Umbilical cord (tissue), 2 donors: Measurements from ENCODE around the gene DNM3. TPM values are rescaled to one million over a fixed set of nuclear protein-coding genes. Genes with fewer than 3 reads are reported as not detected.
A peak's percentile ranks its signal among the peaks of the same experiment; 100 is the strongest.
"Not testable (repeated sequence)": the region's sequence is repeated elsewhere in the genome, so short reads cannot be mapped to it uniquely, and the experiment has no call there.

Experiments
- DNase-seq: peaks from one replicate; pipeline ENCODE4 v3.0.0-alpha.2; 2015; ENCODE audit warnings: low spot score
- total RNA-seq: library from RNA; depleted of rRNA; stranded (reverse); fragments of >200 nt; gene quantifications from one replicate; pipeline ENCODE4 v1.2.3, GENCODE V29; 2014; ENCODE audit warnings: low replicate concordance; ENCODE audit not compliant: insufficient read depth

The DNM3 gene
- total RNA-seq, 1 donor from 2014 or later: 6.7 TPM

GRCh38 chr1:172024944-172025738, 183.8 kb downstream of the DNM3 start:
- not testable (repeated sequence) for DNase-seq

GRCh38 chr1:172040466-172040865, 199.2 kb downstream of the DNM3 start:
- peak; percentile 13 for DNase-seq

- DNase-seq: no peak
Measured at GRCh38 chr1:172041102-172041501, 199.8 kb downstream of the DNM3 start.

DNA sequence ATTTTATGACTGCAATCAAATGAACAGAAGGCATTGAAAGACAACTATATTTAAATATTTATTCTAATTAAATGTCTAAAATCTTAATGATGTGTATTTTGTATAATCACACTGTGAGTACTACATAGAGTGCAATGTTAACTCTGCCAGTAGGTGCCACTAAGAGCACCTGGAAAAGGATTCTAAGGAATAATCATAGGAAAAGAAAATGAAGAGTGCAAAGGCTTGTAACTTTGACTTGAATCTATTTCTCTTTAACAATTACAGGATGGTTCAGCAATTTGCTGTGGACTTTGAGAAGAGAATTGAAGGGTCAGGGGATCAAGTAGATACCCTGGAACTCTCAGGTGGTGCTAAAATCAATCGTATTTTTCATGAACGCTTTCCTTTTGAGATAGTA, 200.4 kb downstream of the DNM3 start:
- peak; percentile 65 for DNase-seq

- DNase-seq: no peak
Measured at GRCh38 chr1:172043900-172044299, 202.6 kb downstream of the DNM3 start.

GRCh38 chr1:172051898-172052297, 210.6 kb downstream of the DNM3 start:
- DNase-seq: no peak

DNA sequence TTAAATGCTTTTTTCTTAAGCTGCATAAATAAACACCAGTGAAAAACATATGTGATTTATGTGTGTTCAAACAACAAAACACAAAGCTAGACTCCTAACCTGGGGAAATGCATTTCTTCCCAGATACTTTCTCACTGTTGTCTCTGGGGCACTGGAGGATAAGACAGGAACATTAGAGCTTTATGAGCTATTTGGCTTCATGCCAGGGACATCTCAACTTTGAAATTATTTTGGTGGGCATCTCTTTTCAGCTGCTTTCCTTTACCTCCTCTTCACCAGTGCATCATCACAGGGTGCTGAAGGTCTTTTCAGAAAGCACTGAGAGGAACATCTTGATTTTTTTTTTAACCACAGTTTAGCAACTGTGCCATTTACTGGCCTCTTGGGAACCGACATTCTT, 212.9 kb downstream of the DNM3 start:
- peak; percentile 57 for DNase-seq

- not testable (repeated sequence) for DNase-seq
Measured at GRCh38 chr1:172055816-172056419, 214.6 kb downstream of the DNM3 start.

GRCh38 chr1:172068334-172068733, 227.0 kb downstream of the DNM3 start:
- DNase-seq: no peak

DNA sequence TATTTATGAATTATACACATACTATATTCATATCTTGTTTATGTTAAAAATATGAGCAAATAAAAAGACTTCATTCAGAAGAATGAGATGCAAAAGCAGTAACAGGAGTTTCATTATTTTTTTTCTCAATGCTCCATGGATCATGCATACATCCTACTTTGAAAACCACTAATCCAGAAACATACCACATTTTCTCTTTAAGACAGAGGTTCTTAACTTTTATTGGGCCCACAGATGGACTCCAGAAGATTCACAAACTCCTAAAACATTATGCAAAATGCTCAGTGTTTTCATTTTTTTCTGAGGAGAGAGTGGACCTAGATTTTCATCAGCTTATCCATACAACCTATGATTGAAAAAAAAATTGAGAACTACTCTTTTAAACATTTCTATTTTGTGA, 227.8 kb downstream of the DNM3 start:
- DNase-seq: peak; percentile 78

DNA sequence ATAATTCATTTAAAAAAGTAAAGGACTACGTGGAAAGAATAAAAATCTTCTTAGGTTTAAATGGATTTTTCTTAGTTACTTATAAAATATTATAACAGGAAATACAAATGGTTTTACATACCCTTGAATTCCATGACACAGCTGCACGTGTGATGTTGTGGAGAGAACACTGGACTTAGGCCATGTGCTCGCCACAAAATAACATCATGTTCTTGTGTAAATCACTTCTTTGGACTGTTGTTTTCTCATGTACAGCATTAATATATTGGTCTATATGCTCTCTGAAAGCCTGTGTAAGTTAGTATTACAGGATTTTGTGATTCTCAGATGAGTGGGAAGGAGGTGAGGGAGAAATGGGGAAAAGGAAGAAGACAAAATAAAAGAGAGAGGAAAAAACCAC, 228.2 kb downstream of the DNM3 start:
- no peak for DNase-seq

GRCh38 chr1:172070055-172070454, 228.8 kb downstream of the DNM3 start:
- DNase-seq: no peak

GRCh38 chr1:172071746-172072145, 230.4 kb downstream of the DNM3 start:
- peak; percentile 37 for DNase-seq

GRCh38 chr1:172079859-172080258, 238.6 kb downstream of the DNM3 start:
- not testable (repeated sequence) for DNase-seq

- no peak for DNase-seq
Measured at GRCh38 chr1:172083191-172083590, 241.9 kb downstream of the DNM3 start.

DNA sequence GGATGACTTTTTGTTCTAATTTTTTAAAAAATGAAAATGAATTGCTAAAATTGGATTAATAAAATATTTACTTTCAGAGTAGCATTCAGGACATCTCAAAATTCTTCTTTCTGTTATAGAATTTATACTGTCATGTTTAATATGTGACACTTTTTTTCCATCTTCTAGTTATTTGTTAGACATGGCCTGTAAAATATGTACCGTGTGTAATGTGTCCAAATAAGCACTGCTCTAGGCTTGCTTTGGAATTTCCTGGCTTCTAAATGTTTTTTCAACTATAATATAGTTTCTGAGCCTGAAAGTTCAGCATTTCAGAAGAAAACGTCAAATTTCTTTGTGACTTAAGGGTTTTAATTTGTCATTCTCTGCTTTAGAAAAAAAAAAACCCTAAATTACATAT, 243.6 kb downstream of the DNM3 start:
- DNase-seq: no peak

- DNase-seq: peak; percentile 40
Measured at GRCh38 chr1:172085317-172085716, 244.0 kb downstream of the DNM3 start.

DNA sequence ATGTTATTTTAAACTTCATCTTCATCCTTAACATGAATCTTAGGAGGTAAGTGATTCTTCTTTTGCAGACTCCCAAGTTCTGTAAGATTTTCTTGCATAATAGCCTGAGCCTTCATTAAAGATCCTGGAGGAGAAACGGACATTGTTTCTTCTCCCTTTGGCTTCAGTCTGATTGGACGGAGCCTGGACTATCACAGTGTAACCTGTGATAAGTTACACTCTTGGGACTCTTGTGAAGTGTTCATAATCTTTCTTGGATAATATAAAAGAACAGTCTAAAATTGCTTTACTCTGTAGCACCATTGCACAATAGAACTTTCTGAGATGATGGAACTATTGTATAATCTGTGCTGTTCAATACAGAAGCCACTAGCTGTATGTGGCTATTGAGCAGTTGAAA, 244.8 kb downstream of the DNM3 start:
- DNase-seq: no peak

DNA sequence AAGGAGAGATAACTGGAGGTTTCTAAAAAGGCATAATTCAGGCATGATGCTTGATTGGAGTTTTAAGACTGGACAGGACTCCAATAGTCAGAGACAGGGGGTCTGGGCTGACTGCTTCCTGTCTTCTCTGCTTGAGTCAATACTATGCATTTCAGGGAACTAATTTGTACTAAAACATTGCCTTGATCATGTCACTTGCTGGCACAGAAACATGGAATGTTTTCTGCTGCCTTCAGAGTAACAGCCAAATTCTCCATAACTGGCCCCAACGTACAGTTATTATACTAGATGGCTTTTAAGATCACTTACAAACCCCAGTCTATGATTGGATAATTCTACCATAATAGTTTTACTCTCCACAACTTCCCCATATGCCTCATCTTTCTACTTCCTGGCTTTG, 247.0 kb downstream of the DNM3 start:
- DNase-seq: no peak

- peak; percentile 40 for DNase-seq
Measured at GRCh38 chr1:172089768-172090510, 248.6 kb downstream of the DNM3 start.

DNA sequence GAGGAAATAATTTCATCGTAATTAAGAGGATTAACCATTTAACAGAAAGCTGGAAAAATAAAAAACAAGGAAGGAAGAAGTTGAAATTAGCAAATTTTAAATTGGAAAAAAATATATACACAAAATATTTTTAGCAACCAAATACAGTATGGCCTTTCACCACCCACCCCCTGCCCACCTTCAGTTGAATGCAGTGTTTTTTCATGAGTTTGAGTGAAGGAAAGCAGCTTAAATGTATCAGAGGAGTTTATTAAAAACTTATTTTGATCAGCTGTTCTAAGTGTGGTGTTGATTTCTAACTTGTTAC, 249.2 kb downstream of the DNM3 start:
- no peak for DNase-seq

GRCh38 chr1:172095846-172096245, 254.5 kb downstream of the DNM3 start:
- no peak for DNase-seq

DNA sequence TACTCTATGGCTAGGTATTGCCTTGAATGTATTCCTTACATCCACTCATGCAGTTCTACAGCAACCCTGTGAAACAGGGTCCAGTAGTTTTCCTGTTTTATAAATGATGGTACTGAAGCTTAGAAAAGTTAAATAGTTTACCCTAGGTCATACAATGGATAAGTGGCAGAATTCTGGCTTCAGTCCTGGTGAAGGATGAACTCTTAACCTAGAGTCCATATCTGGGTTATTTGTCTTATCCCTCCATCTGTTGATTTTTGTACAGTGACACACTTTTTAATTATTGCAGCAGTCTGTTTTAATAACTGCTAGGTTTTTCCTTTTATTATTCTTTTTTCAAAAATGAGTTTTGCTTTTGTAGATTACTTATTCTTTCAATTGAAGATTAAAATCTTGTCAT, 263.9 kb downstream of the DNM3 start:
- DNase-seq: no peak
